NCI-H510A (cell line): ENCODE results near the gene SLC2A2.

Experiments used
- DNase-seq: peaks from one replicate; lab custom pipeline; 2025; lab: John Stamatoyannopoulos, UW

SLC2A2 gene

DNA sequence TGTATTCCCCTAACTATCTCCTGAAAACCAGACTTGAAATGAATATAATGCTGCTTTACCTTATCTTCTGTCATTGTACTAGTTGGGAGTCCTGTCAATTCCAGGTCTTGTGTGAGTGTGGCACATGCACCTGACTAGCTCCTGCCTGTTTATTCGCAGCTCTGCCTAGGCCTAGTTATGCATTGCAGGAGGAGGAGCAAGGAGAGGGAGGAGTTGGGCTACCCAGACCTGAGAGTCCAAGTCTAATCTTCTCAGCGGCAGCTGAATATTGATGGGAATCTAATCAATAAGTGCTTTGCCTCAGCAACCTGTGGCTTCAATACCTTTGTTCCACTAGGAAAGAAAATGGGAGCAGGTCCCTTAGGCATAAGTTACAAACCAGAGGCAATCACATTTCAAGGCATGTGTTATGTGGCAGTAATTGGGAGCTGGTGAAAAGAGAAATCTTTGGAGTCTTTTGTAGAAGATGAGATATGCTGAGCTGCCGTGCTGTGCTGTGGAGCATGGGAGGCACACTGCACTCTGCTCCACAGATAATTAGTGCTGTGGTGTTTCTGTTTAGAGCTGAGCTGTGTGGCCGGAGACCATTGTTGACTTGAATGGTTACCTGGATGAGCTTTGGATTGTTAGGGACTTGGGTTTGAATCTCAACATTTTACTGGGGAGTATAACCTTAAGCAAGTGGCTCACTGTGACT is at the start of gene SLC2A2:
SLC2A2 (minus strand) TSS at position 124 of the 697 bp plus-strand sequence; CDS start at position 74, 50 bp downstream.
- no peak for DNase-seq

DNA sequence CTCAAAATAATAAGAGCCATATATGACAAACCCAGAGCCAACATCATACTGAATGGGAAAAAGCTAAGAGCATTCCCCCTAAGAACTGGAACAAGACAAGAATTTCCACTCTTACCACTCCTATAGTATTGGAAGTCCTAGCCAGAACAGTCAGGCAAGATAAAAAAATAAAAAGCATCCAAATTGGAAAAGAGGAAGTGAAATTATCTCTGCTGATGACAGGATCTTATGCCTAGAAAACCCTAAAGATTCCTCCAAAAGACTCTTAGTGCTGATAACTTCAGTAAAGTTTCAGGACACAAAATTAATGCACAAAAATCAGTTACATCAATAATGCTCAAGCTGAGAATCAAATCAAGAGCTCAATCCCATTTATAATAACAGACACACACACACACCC is 45.9 kb upstream of the SLC2A2 start:
- DNase-seq, result no peak

DNA sequence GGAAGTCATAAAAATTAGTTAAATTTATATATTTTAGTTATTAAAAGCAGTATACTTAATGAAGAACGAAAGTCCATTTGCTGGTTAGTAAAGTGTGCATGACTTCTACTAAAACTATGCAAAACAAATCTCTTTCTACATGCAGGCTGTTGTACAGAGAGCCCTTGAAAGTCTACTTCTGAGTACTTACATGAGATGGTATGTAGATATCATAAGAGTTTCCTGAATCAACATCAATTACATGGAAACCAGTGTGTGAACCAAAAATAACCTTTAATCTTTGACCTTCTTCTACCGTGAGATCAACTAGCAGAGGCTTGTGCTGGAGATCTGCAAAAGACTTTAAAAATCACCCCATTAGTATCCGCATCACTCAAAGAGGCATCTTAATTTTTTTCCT is 42.1 kb upstream of the SLC2A2 start:
- DNase-seq, result no peak

DNA sequence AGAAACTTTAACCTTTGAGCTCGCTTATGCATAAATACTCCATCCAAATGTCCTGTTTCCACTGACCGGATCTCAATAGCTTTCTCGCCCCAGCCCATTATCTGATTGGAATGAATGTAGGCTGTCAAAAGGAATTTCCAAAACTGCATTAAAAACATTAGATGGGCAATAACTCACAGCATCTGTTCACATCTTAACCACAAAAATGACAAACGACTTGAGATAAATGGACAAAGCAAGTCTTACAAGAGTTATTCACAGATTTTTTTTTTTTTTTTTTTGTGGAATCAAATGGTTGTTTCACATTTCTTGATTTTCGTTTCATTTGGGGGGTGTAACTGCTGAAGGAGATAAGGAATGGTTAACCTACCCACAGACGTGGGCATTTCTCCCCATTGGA is 39.7 kb upstream of the SLC2A2 start:
- DNase-seq, result no peak

DNA sequence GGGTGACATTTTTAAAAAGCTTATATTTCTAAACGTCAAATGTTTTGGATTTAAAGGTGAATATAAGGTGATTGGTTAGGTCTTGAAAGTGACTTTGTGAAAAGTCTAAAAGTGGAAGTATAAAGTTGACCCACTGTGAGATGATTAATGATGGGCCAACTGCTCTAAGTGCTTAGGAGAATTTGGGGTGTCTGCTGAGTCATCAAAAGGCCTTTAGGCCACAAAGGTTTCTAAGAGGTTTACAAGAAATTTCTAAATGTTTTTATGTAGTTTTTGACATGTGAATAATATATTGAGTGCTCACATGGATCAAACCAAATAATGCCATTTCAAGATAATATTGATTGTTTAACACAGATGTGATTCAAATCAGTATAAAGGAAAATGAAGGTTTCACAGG is 39.2 kb upstream of the SLC2A2 start:
- DNase-seq, result no peak

DNA sequence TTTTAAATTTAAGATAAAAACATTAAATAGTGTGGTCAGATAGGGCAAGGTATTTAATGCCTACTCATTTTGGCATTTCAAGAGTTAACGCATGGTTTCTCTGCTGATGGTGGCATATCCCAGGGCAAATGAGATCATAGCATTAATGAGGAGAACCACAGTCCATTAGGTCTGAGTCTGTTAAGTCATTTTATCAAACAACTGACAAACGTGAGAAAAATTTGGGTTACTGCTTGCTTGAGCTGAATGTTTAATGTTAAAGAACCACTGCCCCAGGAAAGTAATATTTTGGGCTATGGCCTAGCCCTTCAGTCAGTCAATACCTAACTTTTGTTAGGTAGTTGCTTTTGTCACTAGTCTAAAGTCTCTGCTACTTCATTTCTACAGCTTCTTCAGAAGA is 37.9 kb upstream of the SLC2A2 start:
- DNase-seq, result no peak

DNA sequence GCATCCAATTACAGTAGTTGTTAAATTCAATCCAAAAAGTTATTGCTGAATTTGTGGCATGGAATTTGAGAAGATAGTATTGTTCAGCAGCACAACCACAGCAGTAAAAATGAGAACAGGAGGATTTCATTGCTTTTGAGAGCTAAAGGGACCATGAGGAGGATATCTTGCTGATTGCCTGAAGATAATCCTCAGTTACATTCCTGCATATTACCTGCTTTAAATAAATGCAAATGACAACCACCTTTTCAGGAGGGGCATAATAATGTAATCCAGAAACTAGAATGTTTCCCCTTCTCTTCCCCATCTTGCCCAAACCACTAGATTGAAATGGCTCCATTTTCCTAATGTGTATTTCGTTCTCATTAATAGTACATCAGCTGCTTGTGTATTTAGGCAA is 35.2 kb upstream of the SLC2A2 start:
- DNase-seq, result no peak

DNA sequence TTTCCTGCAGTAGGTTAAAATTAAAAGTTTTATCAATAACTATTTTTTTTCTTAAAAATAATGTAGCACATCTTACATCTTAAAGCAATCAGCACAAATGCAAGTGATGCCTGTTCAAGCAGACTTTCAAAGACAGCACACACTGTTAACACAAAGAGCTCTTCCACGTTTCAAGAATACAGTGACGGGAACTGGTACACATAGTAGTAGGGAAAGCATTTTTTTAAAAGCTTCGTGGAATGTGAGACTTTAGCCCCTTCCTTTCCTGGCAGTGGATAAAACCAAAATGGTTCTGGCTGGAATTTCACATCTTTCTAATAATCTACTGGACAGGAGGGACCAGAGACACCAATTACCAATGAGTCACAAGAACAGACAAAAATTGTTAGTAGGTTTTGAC is 33.5 kb upstream of the SLC2A2 start:
- DNase-seq, result no peak

DNA sequence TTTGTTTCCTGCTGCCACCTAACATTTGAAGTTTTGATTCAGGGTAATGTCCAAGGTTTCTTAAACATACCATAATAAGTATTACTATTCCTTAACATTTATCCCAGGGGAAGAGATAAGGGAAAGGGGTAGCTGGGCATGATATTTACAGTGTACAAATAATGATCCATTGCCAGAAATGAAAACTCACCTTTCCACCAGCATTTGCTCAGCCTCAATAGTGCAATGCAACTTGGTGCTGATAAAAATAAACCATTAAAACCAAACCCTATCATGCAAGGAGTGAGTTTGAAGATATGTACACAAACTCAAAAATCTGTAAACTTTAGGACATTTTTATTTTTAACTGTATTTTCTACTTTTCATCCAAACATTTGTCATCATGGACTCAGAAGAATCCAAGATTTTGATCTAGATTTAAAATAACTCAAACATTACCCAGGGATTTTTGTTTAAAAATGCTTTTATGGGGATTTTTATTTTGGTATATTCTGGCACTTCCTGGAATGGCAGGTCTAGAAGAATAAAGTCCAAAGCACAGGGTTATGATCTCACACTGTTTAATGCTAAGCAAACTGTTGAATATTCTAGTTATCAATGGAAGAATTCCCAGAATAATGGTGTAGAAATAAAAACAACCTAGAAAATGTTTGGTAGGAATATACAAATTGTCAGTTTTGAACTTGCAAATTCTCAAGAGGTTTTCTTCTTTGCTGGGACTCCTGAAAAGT is 32.5 kb upstream of the SLC2A2 start:
- no peak for DNase-seq

DNA sequence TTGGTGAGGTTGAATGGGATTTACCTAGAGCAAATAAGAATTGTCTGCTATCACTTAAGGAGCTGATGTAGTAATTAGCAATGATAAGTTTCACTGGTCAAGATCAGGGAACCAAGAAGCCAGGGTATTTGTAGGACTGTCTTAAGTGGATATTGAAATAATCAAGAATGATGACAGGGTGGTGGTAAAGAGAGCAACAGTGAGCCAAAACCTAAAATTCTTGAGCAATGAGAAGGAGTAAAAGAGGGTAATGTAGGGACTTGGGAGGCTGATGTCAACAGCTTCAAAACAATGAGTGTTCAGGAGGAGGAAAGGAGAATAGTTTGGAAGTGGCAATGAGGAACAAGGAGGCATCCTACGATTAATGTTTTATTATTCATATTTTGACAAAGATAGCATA is 31.5 kb upstream of the SLC2A2 start:
- no peak for DNase-seq

DNA sequence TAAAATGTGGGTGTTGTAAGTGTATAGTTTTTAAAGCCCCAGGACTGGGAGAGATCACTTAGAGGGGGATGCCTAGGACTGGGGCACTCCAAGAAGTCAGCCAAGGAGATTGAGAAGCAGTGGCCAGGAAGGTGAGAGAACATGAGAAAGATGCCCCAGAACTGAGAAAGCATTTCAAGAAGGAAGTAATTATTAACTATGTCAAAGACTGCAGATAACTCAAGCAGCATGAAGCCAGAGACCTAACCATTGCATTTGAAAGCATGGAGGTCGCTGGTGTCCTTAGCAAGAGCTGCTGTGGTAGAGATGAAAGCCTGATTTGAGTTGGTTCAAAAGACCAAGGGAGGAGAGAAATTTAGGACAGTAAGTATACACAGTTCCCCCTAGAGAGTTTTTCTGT is 30.6 kb upstream of the SLC2A2 start:
- DNase-seq, result no peak

DNA sequence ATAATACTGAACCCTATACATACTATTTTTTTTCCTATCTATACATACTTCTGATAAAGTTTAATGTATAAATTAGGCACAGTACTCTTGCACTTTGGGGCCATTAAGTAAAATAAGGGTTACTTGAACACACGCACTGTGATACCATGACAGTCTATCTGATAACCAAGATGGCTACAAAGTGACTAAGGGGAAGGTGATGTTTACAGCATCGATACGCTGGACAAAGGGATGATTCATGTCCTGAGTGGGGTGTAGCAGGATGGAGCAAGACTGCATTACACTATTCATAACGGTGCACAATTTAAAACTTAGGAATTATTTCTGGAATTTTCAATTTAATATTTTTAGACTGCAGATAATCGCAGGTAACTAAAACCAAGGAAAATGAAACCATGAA is 30.0 kb upstream of the SLC2A2 start:
- no peak for DNase-seq

DNA sequence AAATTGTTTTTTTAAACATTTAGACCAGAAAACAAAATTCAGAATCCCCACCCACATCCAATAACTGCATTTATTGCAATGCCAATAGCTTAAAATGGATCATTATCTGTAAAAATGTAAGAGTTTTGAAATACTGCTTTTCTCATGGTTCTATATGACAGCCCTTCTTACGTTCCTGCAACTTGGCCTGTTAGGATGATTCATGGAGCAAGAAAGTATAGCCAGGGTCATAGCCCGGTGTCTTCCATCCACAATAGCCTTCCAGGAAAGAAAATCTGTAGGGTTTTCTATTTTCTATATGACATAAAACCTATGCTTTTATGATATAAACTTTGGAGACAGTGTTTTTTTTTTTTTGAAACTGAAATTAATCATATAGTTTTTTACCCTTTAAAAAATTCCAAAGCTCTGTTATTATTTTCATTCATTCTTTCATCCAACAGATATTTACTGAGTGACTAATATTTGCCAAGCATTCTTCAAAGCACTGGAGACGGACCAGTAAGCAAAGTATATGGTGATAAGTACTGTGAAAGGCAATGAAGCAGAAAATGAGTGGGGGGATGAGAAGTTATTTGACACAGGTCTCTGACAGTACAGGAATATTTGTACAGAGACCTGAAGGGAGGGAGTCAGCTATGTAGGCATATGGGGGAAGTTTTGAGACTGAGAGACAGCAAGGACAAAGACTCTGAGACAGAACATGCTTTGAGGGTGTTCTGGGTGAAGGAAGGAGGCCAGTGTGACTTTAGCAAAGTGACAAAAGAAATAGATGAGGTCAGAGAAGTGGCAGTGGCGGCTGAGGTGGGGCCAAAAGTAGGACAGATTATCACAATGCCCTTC is 29.0 kb upstream of the SLC2A2 start:
- no peak for DNase-seq

DNA sequence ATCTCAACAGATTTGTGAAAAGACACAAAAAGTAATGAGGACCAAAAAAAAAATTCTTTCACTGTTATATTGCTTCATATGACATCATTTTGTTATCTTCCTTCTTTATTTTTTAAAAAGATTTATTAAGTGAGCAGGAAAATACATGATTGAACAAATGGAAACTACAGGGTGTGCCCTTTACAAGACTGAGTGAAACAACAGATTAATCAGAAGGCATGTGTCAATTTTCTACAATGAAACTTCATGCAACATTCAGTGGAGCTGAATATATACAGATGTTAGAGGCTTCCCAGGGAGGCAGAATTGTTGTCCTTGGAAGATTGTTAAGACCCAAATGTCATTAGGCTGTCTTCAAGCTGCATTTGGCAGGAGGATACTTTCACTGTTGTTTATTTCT is 28.4 kb upstream of the SLC2A2 start:
- no peak for DNase-seq

DNA sequence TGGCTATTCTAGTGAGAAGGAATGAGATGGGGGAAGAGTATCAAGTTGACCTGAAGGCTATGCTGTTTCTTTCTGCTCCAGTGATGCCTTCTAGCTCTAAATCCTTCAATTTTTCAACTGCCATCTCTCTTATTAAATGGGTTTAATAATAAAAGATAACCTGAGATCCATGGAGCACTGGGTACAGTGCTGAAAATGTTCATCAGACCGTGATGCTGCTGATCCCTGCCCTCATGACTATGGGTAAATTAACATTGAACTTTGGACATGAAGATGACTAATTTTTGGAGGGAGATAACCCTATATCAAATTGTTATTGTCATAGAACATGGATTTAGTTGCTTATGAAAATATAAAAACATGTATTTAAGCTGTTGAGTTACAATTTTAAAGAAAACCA is 27.7 kb upstream of the SLC2A2 start:
- DNase-seq, result no peak

DNA sequence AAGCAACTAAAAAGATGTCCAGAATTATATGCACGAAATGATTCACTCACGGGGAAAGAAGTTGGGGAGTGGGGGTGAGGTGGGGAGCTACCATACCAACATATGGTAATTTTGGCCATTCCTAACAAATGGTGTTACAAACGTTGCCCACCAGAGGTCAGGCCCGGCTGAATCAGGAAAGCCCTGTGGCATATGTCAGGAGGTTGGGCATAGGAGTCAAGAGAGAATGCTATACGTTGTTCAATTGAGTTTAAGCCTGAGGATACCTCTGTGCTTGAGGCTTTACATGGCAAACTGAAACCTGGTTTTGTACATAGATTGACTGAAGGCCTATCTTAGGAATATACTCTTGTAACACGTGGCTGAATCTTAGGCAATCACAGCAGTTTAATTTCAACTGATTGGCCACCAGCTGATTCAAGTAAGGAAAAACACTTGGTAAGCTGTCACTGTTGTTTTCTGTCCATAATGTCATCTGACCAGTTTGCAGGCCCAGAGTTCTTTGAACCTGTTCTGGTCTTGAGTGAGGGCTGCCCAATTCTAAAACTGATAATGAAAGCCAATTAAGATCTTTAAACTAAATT is 23.4 kb upstream of the SLC2A2 start:
- peak; percentile 66 for DNase-seq

DNA sequence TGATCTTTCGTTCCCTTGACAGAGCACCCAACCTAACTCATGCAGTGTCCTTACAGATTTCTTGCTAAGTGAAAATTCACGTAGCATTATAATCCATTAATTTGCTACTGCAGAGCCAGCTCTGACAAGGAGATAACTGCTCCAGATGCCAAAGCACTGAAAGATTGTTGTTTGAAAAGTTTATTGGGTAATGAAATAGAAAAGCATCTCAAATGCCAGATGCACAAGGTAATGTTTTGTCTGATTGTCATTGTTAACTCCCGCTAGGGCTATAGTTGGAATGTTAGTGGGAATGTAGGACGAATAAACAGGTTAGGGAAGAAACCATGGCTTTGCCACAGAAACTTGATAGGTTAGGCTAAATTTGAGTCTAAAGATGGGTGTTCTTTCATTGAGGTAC is 20.2 kb upstream of the SLC2A2 start:
- no peak for DNase-seq

DNA sequence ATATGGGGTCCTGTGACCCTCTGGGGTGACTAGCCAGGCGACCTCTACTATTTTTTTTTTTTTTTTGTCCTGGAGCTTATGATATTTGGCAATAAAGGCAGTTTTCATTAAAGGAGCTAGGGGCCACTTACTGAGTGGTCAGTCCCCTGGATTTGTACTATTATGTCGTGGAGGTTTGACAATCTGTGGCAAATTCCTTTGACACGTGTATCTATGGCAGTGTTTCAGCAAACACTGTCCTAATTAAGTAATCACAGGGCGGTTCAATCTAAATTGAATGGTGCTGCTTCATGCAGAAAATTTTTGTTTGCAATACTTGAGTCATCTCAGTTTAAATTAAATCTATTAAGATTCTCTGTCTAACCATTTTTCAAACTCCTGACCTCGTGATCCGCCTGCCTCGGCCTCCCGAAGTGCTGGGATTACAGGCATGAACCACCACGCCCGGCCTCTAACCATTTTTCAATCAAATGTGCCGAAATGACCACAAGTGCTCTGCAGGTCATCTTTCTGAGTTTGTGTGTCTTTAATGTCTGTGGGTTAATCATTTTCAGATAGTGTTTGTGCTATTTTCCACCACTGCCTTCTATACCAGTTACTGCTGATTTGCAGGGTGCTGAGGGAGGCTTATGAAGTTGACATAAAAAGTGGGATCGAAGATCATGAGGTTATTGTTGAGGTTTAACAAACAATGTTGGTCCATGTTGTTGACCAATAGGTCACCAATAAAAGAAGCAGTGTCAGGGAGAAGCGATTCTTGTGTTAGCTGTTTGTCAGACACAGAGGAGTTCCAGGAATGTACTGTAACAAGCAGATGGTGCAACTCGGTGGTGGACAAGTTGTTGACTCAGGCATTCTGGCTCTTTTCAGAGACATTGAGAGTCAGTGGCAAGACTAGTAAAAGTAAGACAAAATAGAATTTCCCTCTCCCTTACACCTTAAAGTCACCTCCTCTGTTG is 18.6 kb upstream of the SLC2A2 start:
- no peak for DNase-seq

DNA sequence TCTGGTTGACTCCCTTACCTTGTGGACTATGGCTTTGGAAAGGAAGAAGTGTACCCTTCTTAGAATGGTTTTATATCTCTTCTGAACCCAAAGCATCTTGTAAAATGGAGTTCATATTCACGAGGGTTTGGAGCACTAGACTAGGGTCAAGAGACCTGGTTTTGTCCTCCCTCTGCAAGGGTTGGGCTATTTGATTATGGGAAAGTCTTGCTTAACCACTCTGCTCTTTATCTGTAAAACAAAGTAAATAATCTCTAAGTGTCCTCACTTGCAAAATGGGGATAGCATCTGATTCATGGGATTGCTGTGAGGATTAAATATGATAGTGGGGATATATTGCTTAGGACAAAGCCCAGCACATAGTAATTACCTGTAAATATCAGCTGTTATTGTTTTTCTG is 17.9 kb upstream of the SLC2A2 start:
- no peak for DNase-seq

DNA sequence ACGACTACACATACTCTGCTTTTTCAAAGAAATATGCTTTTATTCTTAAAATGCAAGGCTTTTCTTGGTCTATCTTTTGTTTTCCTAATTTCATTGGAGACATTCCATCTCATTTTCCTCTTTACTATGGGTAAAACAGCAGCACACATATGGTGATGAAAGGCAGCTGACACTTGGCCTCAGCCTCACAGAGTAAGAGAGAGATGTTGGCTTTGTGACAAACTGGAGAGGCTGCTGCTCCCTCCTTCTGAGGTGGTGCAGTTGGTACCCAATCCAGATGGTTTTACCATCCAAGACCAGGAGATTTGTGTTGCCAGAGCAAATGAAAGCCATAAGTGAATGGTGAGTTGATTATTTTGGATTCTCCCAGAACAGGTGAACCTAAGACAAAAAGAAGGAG is 13.2 kb upstream of the SLC2A2 start:
- no peak for DNase-seq

DNA sequence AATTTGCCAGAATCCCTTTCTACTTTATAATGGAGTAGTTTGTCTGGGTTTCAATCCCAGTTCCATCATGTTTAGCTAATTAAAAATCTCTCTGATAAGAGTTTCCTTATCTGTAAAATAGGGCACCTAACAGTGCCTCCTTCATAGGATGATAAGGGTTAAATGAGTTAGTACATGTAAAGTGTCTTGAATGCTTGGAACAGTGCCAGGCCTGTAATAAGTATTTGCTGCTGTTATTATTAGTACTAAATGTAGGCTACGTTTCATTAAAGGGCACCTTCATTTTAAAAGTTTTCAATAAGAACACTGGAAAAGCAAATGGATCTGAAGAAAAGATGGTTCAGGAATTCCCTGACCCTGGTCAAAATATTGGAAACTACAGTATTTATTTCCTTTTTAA is 11.8 kb upstream of the SLC2A2 start:
- DNase-seq, result no peak
